ENCODE results near the gene TMEM132E.

TMEM132E gene

DNA sequence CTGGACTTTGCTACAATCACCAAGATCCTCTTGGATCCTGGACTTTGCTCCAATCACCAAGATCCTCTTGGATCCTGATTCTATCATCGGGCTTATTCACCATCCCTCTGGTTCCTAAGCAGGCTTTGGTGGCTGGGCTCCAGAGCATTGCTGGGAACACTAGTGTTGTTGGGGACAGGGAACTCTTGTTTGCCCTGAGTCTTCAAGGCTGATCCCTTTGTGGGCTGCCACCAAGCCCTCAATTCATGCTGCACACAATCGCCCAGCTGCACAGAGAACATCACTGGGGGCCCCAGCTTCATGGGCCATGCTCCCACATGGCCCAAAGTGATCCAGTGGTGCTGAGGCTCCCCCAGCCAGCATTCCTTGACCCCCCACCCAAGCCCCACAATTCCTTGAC is 88.3 kb downstream of the TMEM132E start:
- DNase-seq: peak; percentile 33

- DNase-seq: no peak
Observed at GRCh38 chr17:34668206-34668605, 88.8 kb downstream of the TMEM132E start.

DNA sequence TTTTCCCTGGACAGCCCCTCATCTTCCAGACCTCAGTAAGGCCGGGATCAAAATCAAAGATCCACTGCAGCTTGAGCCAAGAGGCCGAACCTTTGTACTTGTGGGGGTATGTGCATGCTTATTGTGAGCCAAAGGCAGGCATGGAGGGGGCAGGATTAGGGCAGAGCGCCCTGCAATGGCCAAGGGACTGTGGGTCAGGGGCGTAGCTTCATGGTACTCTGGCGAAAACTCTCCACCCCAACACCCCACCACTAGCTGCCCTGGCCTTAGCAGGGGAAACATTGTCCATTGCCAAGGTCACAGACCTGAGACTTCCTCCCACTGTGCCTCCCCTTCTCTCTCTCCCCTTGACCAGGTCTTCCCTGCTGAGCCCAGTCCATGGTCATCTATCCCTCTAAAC is 90.1 kb downstream of the TMEM132E start:
- DNase-seq: no peak

GRCh38 chr17:34670618-34671017 is 91.2 kb downstream of the TMEM132E start:
- no peak for DNase-seq

- DNase-seq: no peak
Observed at GRCh38 chr17:34671191-34671590, 91.8 kb downstream of the TMEM132E start.

GRCh38 chr17:34672176-34672785 is 92.9 kb downstream of the TMEM132E start:
- no peak for DNase-seq

DNA sequence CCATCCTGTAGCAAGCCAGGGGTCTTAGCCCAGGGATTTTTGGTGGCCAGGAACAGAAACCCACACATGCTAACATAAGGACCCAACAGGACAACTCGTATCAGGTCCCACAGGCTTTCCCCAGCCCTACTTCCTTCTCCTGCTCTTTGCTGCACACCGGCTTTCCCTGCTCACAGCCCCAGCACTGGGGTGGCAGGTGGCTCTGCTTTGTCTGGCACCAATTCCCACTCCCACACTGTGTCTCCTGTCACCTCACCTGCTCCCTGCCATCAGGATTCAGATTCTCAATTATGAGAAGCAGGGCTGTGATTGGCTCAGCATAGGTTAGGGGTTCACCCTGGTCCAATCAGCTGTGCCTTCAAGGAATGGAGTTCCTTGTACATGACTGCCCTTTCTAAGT is 94.1 kb downstream of the TMEM132E start:
- no peak for DNase-seq

DNA sequence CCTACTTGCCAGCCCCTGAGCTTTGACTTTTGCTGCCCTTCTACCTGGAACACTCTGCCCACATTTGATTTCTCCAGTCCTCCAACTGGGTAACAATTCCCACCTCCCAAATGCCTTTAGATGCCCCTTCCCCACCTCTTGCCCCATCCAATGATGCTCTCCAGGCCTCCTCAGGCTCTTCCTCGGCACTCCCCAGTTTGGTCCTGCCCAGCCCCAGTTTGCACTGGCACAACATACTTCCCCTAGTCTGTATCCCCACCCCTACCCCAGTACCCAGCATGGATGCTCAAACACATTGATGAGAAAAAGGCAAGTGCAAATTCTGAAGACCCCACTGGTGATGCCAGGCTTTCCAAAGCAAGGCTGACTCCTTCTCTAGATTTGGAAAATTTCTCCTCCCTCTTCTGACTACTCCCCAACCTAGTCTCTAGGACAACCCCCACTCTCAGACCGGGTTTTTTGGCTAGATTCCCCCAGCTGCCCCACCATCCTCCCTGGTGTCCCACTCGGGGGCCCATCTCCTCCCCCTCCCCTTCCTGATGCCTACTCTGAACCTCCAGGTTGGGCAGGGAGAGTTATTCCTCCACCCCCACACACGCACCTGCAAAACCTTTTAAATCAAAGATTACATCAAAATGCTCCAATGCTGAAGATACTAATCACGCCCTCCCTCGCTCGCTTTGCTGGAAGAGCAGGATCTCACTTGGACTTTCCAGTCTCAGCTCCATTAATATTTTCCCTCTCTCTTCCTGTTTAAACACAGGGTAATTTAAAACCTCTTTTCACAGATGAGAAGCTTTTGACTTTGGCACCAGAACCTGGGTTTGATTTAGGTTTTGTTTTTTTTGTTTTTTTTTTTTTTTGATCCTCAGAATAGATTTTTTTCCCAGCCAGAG is 94.9 kb downstream of the TMEM132E start:
- DNase-seq: no peak

DNA sequence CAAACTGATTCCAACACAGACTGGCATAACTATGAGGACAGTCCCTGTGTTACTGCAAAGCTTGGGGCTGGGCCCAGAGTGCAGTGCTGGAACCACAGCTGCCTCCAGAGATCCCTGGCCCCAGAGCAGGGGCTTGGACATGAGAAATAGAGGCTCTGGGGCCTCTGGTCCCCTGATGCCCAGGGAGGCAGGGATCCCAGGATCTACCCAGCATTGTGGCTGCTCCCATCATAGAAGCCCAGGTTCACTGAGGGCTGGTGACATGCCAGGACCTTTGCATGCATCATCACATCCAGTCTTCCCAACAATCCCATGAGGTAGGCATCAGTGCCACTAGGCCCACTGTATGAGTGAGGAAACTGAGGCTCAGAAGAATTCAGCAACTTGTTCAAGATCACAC is 95.8 kb downstream of the TMEM132E start:
- DNase-seq: no peak

- no peak for DNase-seq
Observed at GRCh38 chr17:34675605-34676004, 96.2 kb downstream of the TMEM132E start.

DNA sequence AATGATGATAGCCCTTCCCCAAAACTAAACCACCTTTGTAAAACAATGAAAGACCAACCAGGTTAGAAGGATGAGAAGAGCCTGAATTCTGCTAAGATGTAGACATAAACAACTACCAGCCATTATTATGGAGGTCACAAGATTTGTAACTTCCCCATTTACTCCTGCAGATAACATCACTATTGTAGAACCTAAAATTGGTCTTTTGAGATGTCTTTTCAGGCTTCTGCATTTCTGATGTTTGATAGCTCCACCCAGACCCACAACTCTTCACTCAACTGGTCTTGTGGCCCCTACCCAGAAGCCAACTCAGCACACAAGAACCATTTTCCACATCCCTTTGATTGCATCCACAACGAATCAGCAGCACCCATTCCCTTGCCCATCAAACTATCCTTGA is 100.8 kb downstream of the TMEM132E start:
- no peak for DNase-seq

- no peak for DNase-seq
Observed at GRCh38 chr17:34682305-34682704, 102.9 kb downstream of the TMEM132E start.

GRCh38 chr17:34683390-34683789 is 104.0 kb downstream of the TMEM132E start:
- no peak for DNase-seq

Measured in midbrain (tissue), 1 donor.